HG02852 (cell line): ENCODE measurements around the gene BAHD1.

Experiments used
- ATAC-seq: cut with Tn5 transposase; IDR thresholded peaks from one replicate; pipeline ENCODE4 v1.9.1; 2021; ENCODE audit warnings: mild to moderate bottlenecking, moderate library complexity; ENCODE audit not compliant: unreplicated experiment

The BAHD1 gene

GRCh38 chr15:40489274-40490175 is 48.8 kb downstream of the BAHD1 start:
- no peak for ATAC-seq

GRCh38 chr15:40493089-40493840 is 52.5 kb downstream of the BAHD1 start:
- ATAC-seq, result no peak

- no peak for ATAC-seq
Observed at GRCh38 chr15:40495516-40495915, 54.8 kb downstream of the BAHD1 start.

- no peak for ATAC-seq
Observed at GRCh38 chr15:40498418-40498817, 57.7 kb downstream of the BAHD1 start.

- no peak for ATAC-seq
Observed at GRCh38 chr15:40498891-40499290, 58.1 kb downstream of the BAHD1 start.

GRCh38 chr15:40499931-40500330 is 59.2 kb downstream of the BAHD1 start:
- no peak for ATAC-seq

- ATAC-seq, result no peak
Observed at GRCh38 chr15:40500568-40501330, 60.0 kb downstream of the BAHD1 start.

GRCh38 chr15:40501487-40501886 is 60.7 kb downstream of the BAHD1 start:
- ATAC-seq, result no peak

- no peak for ATAC-seq
Observed at GRCh38 chr15:40506964-40507571, 66.3 kb downstream of the BAHD1 start.

GRCh38 chr15:40508216-40508615 is 67.5 kb downstream of the BAHD1 start:
- ATAC-seq, result no peak

GRCh38 chr15:40510201-40510600 is 69.4 kb downstream of the BAHD1 start:
- ATAC-seq, result no peak

- no peak for ATAC-seq
Observed at GRCh38 chr15:40511093-40511471, 70.3 kb downstream of the BAHD1 start.

GRCh38 chr15:40511472-40512133 is 70.8 kb downstream of the BAHD1 start:
- ATAC-seq, result no peak

- ATAC-seq, result no peak
Observed at GRCh38 chr15:40512440-40512839, 71.7 kb downstream of the BAHD1 start.

- ATAC-seq, result no peak
Observed at GRCh38 chr15:40513609-40514008, 72.9 kb downstream of the BAHD1 start.

- ATAC-seq, result no peak
Observed at GRCh38 chr15:40516322-40516721, 75.6 kb downstream of the BAHD1 start.
